ENCODE data around the gene TGM3. TPM values are rescaled to one million over a fixed set of nuclear protein-coding genes. Genes with fewer than 3 reads are reported as not detected.

Gene TGM3
- total and polyA plus RNA-seq, 2 of the 4 experiments (the other 2 are of a cell fraction): not detected

DNA sequence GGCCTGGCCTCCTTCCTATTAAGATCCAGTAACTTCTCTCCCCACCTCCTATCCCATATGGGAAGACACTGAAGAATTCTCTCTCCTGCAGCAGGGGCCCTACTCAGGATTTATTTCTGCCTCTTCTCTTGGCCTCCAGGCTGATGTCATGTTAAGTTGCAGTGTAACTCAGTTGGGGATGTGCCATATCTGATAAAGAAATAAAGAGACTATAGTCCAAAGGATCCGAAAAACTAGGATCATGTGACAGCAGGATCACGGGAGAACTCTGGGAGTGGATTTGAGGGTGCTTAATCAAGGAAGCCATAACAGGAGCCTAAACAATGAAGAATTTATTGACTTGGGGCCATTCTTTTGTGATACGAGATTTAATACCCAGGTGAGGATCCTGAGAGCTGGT is 46.4 kb downstream of the TGM3 start:
- Histone ChIP-seq H3K36me3 (ENCODE audit: control insufficient read depth, insufficient read depth, low read length) (no peaks in the 10 kb centered on the region), H3K79me1 (ENCODE audit: low read depth in 1 of 2, low read length in 2 of 2) (no peaks in the 10 kb centered on the region), H2AK9ac (replicated peaks; ENCODE audit: low read depth, low read length, poor library complexity) (no peak overlapping the region), H4K91ac (ENCODE audit: insufficient read depth, low read depth, low read length) (no peak overlapping the region), H3K9ac (ENCODE audit: low read depth, low read length) (no peak overlapping the region), H3K4me3 (ENCODE audit: insufficient read depth, low read depth, low read length) (no peak overlapping the region), H3K27me3 (ENCODE audit: control insufficient read depth, insufficient read depth, low read length) (peaks cover 2% of the 10 kb centered on the region), H3K14ac (replicated peaks; ENCODE audit: low read depth, low read length) (no peak overlapping the region), H4K8ac (ENCODE audit: low read depth in 2 of 2, low read length in 2 of 2) (no peak overlapping the region), H3K23ac (ENCODE audit: low read depth, low read length) (no peak overlapping the region), H4K5ac (ENCODE audit: low read depth, low read length) (no peak overlapping the region), H3K4me2 (ENCODE audit: low read depth, low read length) (no peak overlapping the region), H3K27ac (ENCODE audit: insufficient read depth, low read length) (no peak overlapping the region), H3K9me3 (ENCODE audit: control insufficient read depth, insufficient read depth, low read length) (no peaks in the 10 kb centered on the region), H2BK20ac (ENCODE audit: low read depth, low read length) (no peak overlapping the region), H2BK15ac (ENCODE audit: low read depth, low read length) (no peak overlapping the region), H3K4me1 (ENCODE audit: control insufficient read depth, insufficient read depth, low read length) (no peaks in the 10 kb centered on the region), H3K4ac (ENCODE audit: low read depth, low read length) (no peak overlapping the region), H2BK120ac (ENCODE audit: low read depth, low read length) (no peak overlapping the region), H4K20me1 (ENCODE audit: insufficient read depth, low read length) (no peaks in the 10 kb centered on the region), H3K18ac (ENCODE audit: low read depth, low read length) (no peak overlapping the region), H3K56ac (ENCODE audit: extremely low read depth, insufficient read depth, low read length) (no peak overlapping the region), H2AFZ (replicated peaks; ENCODE audit: low read length, poor library complexity) (no peak overlapping the region), H2BK5ac (ENCODE audit: low read depth, low read length, poor library complexity, severe bottlenecking) (no peak overlapping the region), H3K9me1 (ENCODE audit: insufficient read depth, low read length) (no peaks in the 10 kb centered on the region), H2AK5ac (ENCODE audit: low read depth, low read length) (no peak overlapping the region)
- 33% methylated on average over 3 of the region's 3 CpGs; no CpG with 5 or more reads in 1 of the 2 experiments for WGBS, 2 experiments (ENCODE audit: extremely low coverage in 2 of 2, insufficient read length in 1 of 2)
- no peak for ATAC-seq (ENCODE audit: low read depth)
- POLR2A ChIA-PET (ENCODE audit: unreplicated experiment): no interaction called here
- intact Hi-C loops (cut with micrococcal nuclease): no loop called here
- TF ChIP-seq CEBPB (IDR thresholded peaks at IDR 0.05; ENCODE audit: low read depth, low read length): no peak
- no peak for TF ChIP-seq RAD21 (IDR thresholded peaks at IDR 0.05; ENCODE audit: low read length)
- no peak for TF ChIP-seq CHD1 (IDR thresholded peaks at IDR 0.05; ENCODE audit: low read depth, low read length)
- no peak for TF ChIP-seq NFE2L2 (IDR thresholded peaks at IDR 0.05; ENCODE audit: low read depth, low read length)
- TF ChIP-seq SMC3 (IDR thresholded peaks at IDR 0.05; ENCODE audit: low read depth, low read length): no peak
- no peak for TF ChIP-seq ELK1 (IDR thresholded peaks at IDR 0.05; ENCODE audit: borderline replicate concordance, low read depth, low read length)
- no peak for TF ChIP-seq USF2 (IDR thresholded peaks at IDR 0.05; ENCODE audit: low read depth, low read length)
- no peak for TF ChIP-seq MXI1 (IDR thresholded peaks at IDR 0.05; ENCODE audit: borderline replicate concordance, low read depth, low read length)
- no peak for TF ChIP-seq POLR2A (IDR thresholded peaks at IDR 0.05; ENCODE audit: low read depth, low read length)
- TF ChIP-seq RCOR1 (IDR thresholded peaks at IDR 0.05; ENCODE audit: insufficient replicate concordance, low read length): no peak
- no peak for TF ChIP-seq FOS (IDR thresholded peaks at IDR 0.05; ENCODE audit: low read depth, low read length)
- TF ChIP-seq MAFK (IDR thresholded peaks at IDR 0.05; ENCODE audit: low read depth, low read length): no peak
- no peak for TF ChIP-seq MAZ (IDR thresholded peaks at IDR 0.05; ENCODE audit: borderline replicate concordance, low read depth, low read length)
- CTCF ChIA-PET: no interaction called here
- no peak for DNase-seq
- dilution Hi-C loops (cut with HindIII; ENCODE audit: low sequenced_read_pairs, unreplicated experiment): no loop called here
- no TSS peak for BruUV-seq (replicated peaks)
- in situ Hi-C loops (cut with MboI; ENCODE audit: low sequenced_read_pairs): no loop called here
